BLaER1 treated with 17β-estradiol and CSF1 and Interleukin-3, amounts not matched to agents 10 nM and 100 nM (cell line): ENCODE measurements around the gene OR1S2.
"Not testable (repeated sequence)": the region's sequence is repeated elsewhere in the genome, so short reads cannot be mapped to it uniquely, and the experiment has no call there.

ENCODE experiments used
- H3K27ac ChIP-seq, 11 experiments: shearing (Covaris generic); formaldehyde crosslinking; 2 replicates each; pipeline ENCODE4 v1.8.1; 2022
- H3K27me3 ChIP-seq, 11 experiments: shearing (Covaris generic); formaldehyde crosslinking; 2 replicates each; pipeline ENCODE4 v1.8.1; 2022
- H3K36me3 ChIP-seq, 11 experiments: shearing (Covaris generic); formaldehyde crosslinking; 2 replicates each; pipeline ENCODE4 v1.8.1; 2022
- H3K4me1 ChIP-seq, 10 experiments: shearing (Covaris generic); formaldehyde crosslinking; 2 replicates each; pipeline ENCODE4 v1.8.1; 2022
- H3K4me2 ChIP-seq, 11 experiments: shearing (Covaris generic); formaldehyde crosslinking; 2 replicates each; pipeline ENCODE4 v1.8.1; 2022
- H3K4me3 ChIP-seq, 10 experiments: shearing (Covaris generic); formaldehyde crosslinking; 2 replicates each; pipeline ENCODE4 v1.8.1; 2022
- H3K9ac ChIP-seq, 11 experiments: shearing (Covaris generic); formaldehyde crosslinking; 2 replicates each; pipeline ENCODE4 v1.8.1; 2022
- H3K9me3 ChIP-seq, 11 experiments: shearing (Covaris generic); formaldehyde crosslinking; replicated peaks in 1 of 11; 2 replicates each; pipeline ENCODE4 v1.8.1; 2022
- H4K20me1 ChIP-seq, 11 experiments: shearing (Covaris generic); formaldehyde crosslinking; 2 replicates each; pipeline ENCODE4 v1.8.1; 2022
- Cebpa-rat ChIP-seq, 11 experiments: shearing (Covaris generic); IDR thresholded peaks; 2 replicates each; pipeline ENCODE4 v1.8.1; 2022

OR1S2 gene

GRCh38 chr11:58204042-58204441, at the start of gene OR1S2:
Gene OR1S2 (minus strand): TSS chr11:58204142. CDS start chr11:58204142, 0 bp downstream.
- peaks cover 0 to 6% (median 0%) of the 10 kb centered on the region in 10 experiments; a peak in 2 of 20 replicates for H3K4me1 ChIP-seq
- H3K27ac ChIP-seq = no peak within 1 kb of the TSS
- TF ChIP-seq Cebpa-rat (IDR thresholded peaks at IDR 0.05) = no peak
- no peaks in the 10 kb centered on the region for H3K36me3 ChIP-seq
- no peak within 1 kb of the TSS for H3K9ac ChIP-seq
- no peaks in the 10 kb centered on the region for H4K20me1 ChIP-seq
- peak within 1 kb of the TSS in 3 of 11 experiments; percentile 1 to 7 (median 4); a peak in 1 of 22 replicates for H3K4me2 ChIP-seq
- H3K4me3 ChIP-seq = no peak within 1 kb of the TSS
- H3K9me3 ChIP-seq = no peaks in the 10 kb centered on the region
- H3K27me3 ChIP-seq = no peaks in the 10 kb centered on the region

GRCh38 chr11:58243954-58244353, 40.0 kb upstream of the OR1S2 start:
- no peaks in the 10 kb centered on the region for H3K4me1 ChIP-seq
- no peak overlapping the region for H3K27ac ChIP-seq
- TF ChIP-seq Cebpa-rat (IDR thresholded peaks at IDR 0.05) = no peak
- no peaks in the 10 kb centered on the region for H3K36me3 ChIP-seq
- H3K9me3 ChIP-seq = peaks cover 0 to 15% (median 5%) of the 10 kb centered on the region in 11 experiments; a peak in 7 of 22 replicates
- H3K27me3 ChIP-seq = no peaks in the 10 kb centered on the region
- H3K4me3 ChIP-seq = no peak overlapping the region
- no peak overlapping the region for H3K4me2 ChIP-seq
- no peaks in the 10 kb centered on the region for H4K20me1 ChIP-seq
- no peak overlapping the region for H3K9ac ChIP-seq

GRCh38 chr11:58227956-58228615, 24.1 kb upstream of the OR1S2 start:
- H3K4me3 ChIP-seq = no peak overlapping the region
- no peaks in the 10 kb centered on the region for H3K4me1 ChIP-seq
- TF ChIP-seq Cebpa-rat (IDR thresholded peaks at IDR 0.05) = no peak
- peaks cover 0 to 8% (median 0%) of the 10 kb centered on the region in 11 experiments; a peak in 2 of 22 replicates for H3K9me3 ChIP-seq
- H3K27me3 ChIP-seq = no peaks in the 10 kb centered on the region
- no peak overlapping the region for H3K9ac ChIP-seq
- no peaks in the 10 kb centered on the region for H4K20me1 ChIP-seq
- no peaks in the 10 kb centered on the region for H3K36me3 ChIP-seq
- no peak overlapping the region for H3K27ac ChIP-seq
- H3K4me2 ChIP-seq = no peak overlapping the region

- H3K4me3 ChIP-seq = no peak overlapping the region
Observed at GRCh38 chr11:58222721-58223120, 18.8 kb upstream of the OR1S2 start.

GRCh38 chr11:58216476-58216875, 12.5 kb upstream of the OR1S2 start:
- Histone ChIP-seq H3K4me1 (no peaks in the 10 kb centered on the region), H3K9me3 (no peaks in the 10 kb centered on the region), H3K9ac (no peak overlapping the region), H3K36me3 (no peaks in the 10 kb centered on the region), H3K4me3 (no peak overlapping the region), H3K4me2 (no peak overlapping the region), H4K20me1 (no peaks in the 10 kb centered on the region), H3K27me3 (no peaks in the 10 kb centered on the region), H3K27ac (no peak overlapping the region)
- TF ChIP-seq Cebpa-rat (IDR thresholded peaks at IDR 0.05) = no peak

More at GRCh38 chr11:58222721-58223120, 18.8 kb upstream of the OR1S2 start:
- no peak for TF ChIP-seq Cebpa-rat (IDR thresholded peaks at IDR 0.05)
- H3K4me2 ChIP-seq = no peak overlapping the region
- H3K4me1 ChIP-seq = no peaks in the 10 kb centered on the region
- no peak overlapping the region for H3K9ac ChIP-seq
- H3K9me3 ChIP-seq = 0 out of 22 replicates have a peak, but pooled peaks cover 0 to 1% (median 0%) of the 10 kb centered on the region in 11 experiments
- no peaks in the 10 kb centered on the region for H3K27me3 ChIP-seq
- H4K20me1 ChIP-seq = no peaks in the 10 kb centered on the region
- H3K27ac ChIP-seq = no peak overlapping the region
- no peaks in the 10 kb centered on the region for H3K36me3 ChIP-seq

- not testable (repeated sequence) for H3K9ac ChIP-seq, H3K27ac ChIP-seq, H3K27me3 ChIP-seq, H3K4me3 ChIP-seq, H3K9me3 ChIP-seq, H3K36me3 ChIP-seq, H4K20me1 ChIP-seq, H3K4me1 ChIP-seq, H3K4me2 ChIP-seq
Observed at GRCh38 chr11:58212420-58212819, 8.5 kb upstream of the OR1S2 start, which contains the start of gene OR1S1. Gene OR1S1 (plus strand): TSS chr11:58212720.

GRCh38 chr11:58199271-58199670, 4.7 kb downstream of the OR1S2 start:
- Histone ChIP-seq H3K4me2 (no peak overlapping the region), H3K4me3 (no peak overlapping the region), H3K4me1 (peaks cover 0 to 3% (median 0%) of the 10 kb centered on the region in 10 experiments; a peak in 2 of 20 replicates), H4K20me1 (no peaks in the 10 kb centered on the region), H3K9me3 (peaks cover 6 to 24% (median 16%) of the 10 kb centered on the region in 11 experiments; a peak in 16 of 22 replicates), H3K36me3 (no peaks in the 10 kb centered on the region), H3K27me3 (no peaks in the 10 kb centered on the region), H3K27ac (no peak overlapping the region), H3K9ac (no peak overlapping the region)
- TF ChIP-seq Cebpa-rat (IDR thresholded peaks at IDR 0.05) = no peak

GRCh38 chr11:58195939-58196338, 8.0 kb downstream of the OR1S2 start:
- no peaks in the 10 kb centered on the region for H3K36me3 ChIP-seq
- no peak overlapping the region for H3K4me2 ChIP-seq
- no peaks in the 10 kb centered on the region for H4K20me1 ChIP-seq
- no peaks in the 10 kb centered on the region for H3K27me3 ChIP-seq
- H3K9me3 ChIP-seq = peaks cover 6 to 24% (median 16%) of the 10 kb centered on the region in 11 experiments; a peak in 16 of 22 replicates
- no peaks in the 10 kb centered on the region for H3K4me1 ChIP-seq
- TF ChIP-seq Cebpa-rat (IDR thresholded peaks at IDR 0.05) = no peak
- H3K9ac ChIP-seq = no peak overlapping the region
- H3K4me3 ChIP-seq = no peak overlapping the region
- H3K27ac ChIP-seq = no peak overlapping the region

- no peaks in the 10 kb centered on the region for H4K20me1 ChIP-seq
- no peak for TF ChIP-seq Cebpa-rat (IDR thresholded peaks at IDR 0.05)
- no peak overlapping the region for H3K27ac ChIP-seq
- H3K4me3 ChIP-seq = no peak overlapping the region
- no peaks in the 10 kb centered on the region for H3K27me3 ChIP-seq
- peaks cover 6 to 23% (median 15%) of the 10 kb centered on the region in 11 experiments; a peak in 16 of 22 replicates for H3K9me3 ChIP-seq
- H3K4me1 ChIP-seq = no peaks in the 10 kb centered on the region
- H3K36me3 ChIP-seq = no peaks in the 10 kb centered on the region
- no peak overlapping the region for H3K4me2 ChIP-seq
- H3K9ac ChIP-seq = no peak overlapping the region
Observed at GRCh38 chr11:58193391-58193790, 10.6 kb downstream of the OR1S2 start.

GRCh38 chr11:58192229-58192628, 11.7 kb downstream of the OR1S2 start:
- Histone ChIP-seq H3K4me3 (no peak overlapping the region), H3K27ac (no peak overlapping the region), H3K4me2 (no peak overlapping the region), H3K9ac (no peak overlapping the region), H4K20me1 (no peaks in the 10 kb centered on the region), H3K36me3 (no peaks in the 10 kb centered on the region), H3K4me1 (no peaks in the 10 kb centered on the region), H3K9me3 (peaks cover 0 to 11% (median 5%) of the 10 kb centered on the region in 11 experiments; a peak in 13 of 22 replicates), H3K27me3 (no peaks in the 10 kb centered on the region)
- TF ChIP-seq Cebpa-rat (IDR thresholded peaks at IDR 0.05) = no peak
